ENCODE results near the gene UBA1. TPM values are rescaled to one million over a fixed set of nuclear protein-coding genes. Genes with fewer than 3 reads are reported as not detected.
A peak's percentile ranks its signal among the peaks of the same experiment; 100 is the strongest.

Gene UBA1
- total and polyA plus RNA-seq, 11 donors = 86.9 to 171 (median 130) TPM

- no peaks in the 10 kb centered on the region for H3K9me3 ChIP-seq
- H3K27ac ChIP-seq = peak overlapping the region; percentile 84 to 98 (median 96)
- intact Hi-C loops (cut with DNase I) = loop anchor here in 9 of 10 donors (5.0 to 10.0 kb wide), 6 partner anchors 188 to 831 kb away; partner anchors contain the start of genes ELK1 (in 3 of the 9) and UXT (in 2 of the 9)
- TF ChIP-seq CTCF (IDR thresholded peaks at IDR 0.05) (no peak), POLR2A (IDR thresholded peaks at IDR 0.05) (no peak)
- peak overlapping the region; percentile 61 to 99 (median 83) for H3K4me3 ChIP-seq
- H3K4me1 ChIP-seq = peaks cover 0 to 68% (median 36%) of the 10 kb centered on the region in 12 donors
- WGBS, 4 donors = 5 to 29% (median 16%) methylated on average over 13 to 14 of the region's 14 CpGs
- no peak for DNase-seq
- H3K27me3 ChIP-seq = peaks cover 0 to 17% (median 0%) of the 10 kb centered on the region in 9 donors
- no peak for ATAC-seq
- H3K36me3 ChIP-seq = peaks cover 0 to 16% (median 12%) of the 10 kb centered on the region in 9 donors
Measured at GRCh38 chrX:47194194-47194787, 662 bp downstream of the UBA1 start.

- peaks cover 0 to 60% (median 35%) of the 10 kb centered on the region in 12 donors for H3K4me1 ChIP-seq
- intact Hi-C loops (cut with DNase I) = loop anchor here in 5 of 10 donors (10.0 kb wide), 3 partner anchors 449 to 829 kb away; partner anchors contain the start of genes ELK1 (in 2 of the 5) and UXT (in 2 of the 5)
- no peak for TF ChIP-seq POLR2A (IDR thresholded peaks at IDR 0.05)
- no peak for TF ChIP-seq CTCF (IDR thresholded peaks at IDR 0.05)
- H3K27ac ChIP-seq = peak overlapping the region in 2 of 12 donors; percentile 7 to 33
- peaks cover 0 to 34% (median 30%) of the 10 kb centered on the region in 9 donors for H3K36me3 ChIP-seq
- no peaks in the 10 kb centered on the region for H3K9me3 ChIP-seq
- peaks cover 0 to 5% (median 0%) of the 10 kb centered on the region in 9 donors for H3K27me3 ChIP-seq
- ATAC-seq (no peak), DNase-seq (no peak)
- WGBS, 4 donors = 44 to 65% (median 61%) methylated on average over 3 of the region's 3 CpGs
- peak overlapping the region in 4 of 12 donors; percentile 2 to 99 (median 46) for H3K4me3 ChIP-seq
Measured at GRCh38 chrX:47196098-47196497, 2.5 kb downstream of the UBA1 start.

GRCh38 chrX:47197526-47197925 lies 3.9 kb downstream of the UBA1 start:
- intact Hi-C loops (cut with DNase I) = loop anchor here in 5 of 10 donors (10.0 kb wide), 3 partner anchors 447 to 827 kb away; partner anchors contain the start of genes ELK1 (in 2 of the 5) and UXT (in 2 of the 5)
- TF ChIP-seq CTCF (IDR thresholded peaks at IDR 0.05) (no peak), POLR2A (IDR thresholded peaks at IDR 0.05) (no peak)
- Histone ChIP-seq H3K4me3 (peak overlapping the region in 1 of 12 donors; percentile 24), H3K4me1 (peaks cover 0 to 51% (median 35%) of the 10 kb centered on the region in 12 donors), H3K27ac (peak overlapping the region in 2 of 12 donors; percentile 19 to 22), H3K9me3 (no peaks in the 10 kb centered on the region), H3K27me3 (no peaks in the 10 kb centered on the region), H3K36me3 (peaks cover 0 to 49% (median 44%) of the 10 kb centered on the region in 9 donors)
- DNase-seq (no peak), ATAC-seq (no peak)
- WGBS, 4 donors = 41 to 81% (median 57%) methylated on average over 6 to 7 of the region's 7 CpGs

GRCh38 chrX:47198026-47198686 lies 4.5 kb downstream of the UBA1 start:
- Histone ChIP-seq H3K36me3 (peaks cover 0 to 55% (median 50%) of the 10 kb centered on the region in 9 donors), H3K9me3 (no peaks in the 10 kb centered on the region), H3K4me1 (peaks cover 0 to 48% (median 35%) of the 10 kb centered on the region in 12 donors), H3K27ac (peak overlapping the region in 1 of 12 donors; percentile 22), H3K4me3 (peak overlapping the region in 1 of 12 donors; percentile 24), H3K27me3 (no peaks in the 10 kb centered on the region)
- DNase-seq (no peak), ATAC-seq (no peak)
- intact Hi-C loops (cut with DNase I) = loop anchor here in 5 of 10 donors (10.0 kb wide), 3 partner anchors 447 to 827 kb away; partner anchors contain the start of genes ELK1 (in 2 of the 5) and UXT (in 2 of the 5)
- 63 to 82% (median 69%) methylated on average over 10 of the region's 10 CpGs for WGBS, 4 donors
- TF ChIP-seq POLR2A (IDR thresholded peaks at IDR 0.05) (no peak), CTCF (IDR thresholded peaks at IDR 0.05) (no peak)

Measured in heart left ventricle (tissue), 16 donors.